Trophoblast cell (in vitro differentiated cells and primary cell): Measurements from ENCODE around the gene EDIL3.

Source experiments
- DNase-seq, 2 donors: peaks; one replicate each; pipeline ENCODE4 v3.0.0-alpha.2; 2016
- H2AFZ ChIP-seq: 2 replicates; pipeline ENCODE4 v1.6.1; 2013; ENCODE audit warnings: low read length, moderate library complexity, mild to moderate bottlenecking; ENCODE audit not compliant: insufficient read depth, poor library complexity
- H2AK5ac ChIP-seq: 2 replicates; pipeline ENCODE4 v1.6.1; 2013; ENCODE audit warnings: mild to moderate bottlenecking, low read length
- H2BK120ac ChIP-seq: 2 replicates; pipeline ENCODE4 v1.6.1; 2013; ENCODE audit warnings: low read length, mild to moderate bottlenecking, moderate library complexity; ENCODE audit not compliant: insufficient read depth, poor library complexity
- H2BK12ac ChIP-seq: 2 replicates; pipeline ENCODE4 v1.6.1; 2013; ENCODE audit warnings: mild to moderate bottlenecking, low read length, moderate library complexity
- H2BK5ac ChIP-seq: 2 replicates; pipeline ENCODE4 v1.6.1; 2013; ENCODE audit warnings: low read length, low read depth, moderate library complexity, mild to moderate bottlenecking; ENCODE audit not compliant: poor library complexity
- H3K14ac ChIP-seq: 2 replicates; pipeline ENCODE4 v1.6.1; 2013; ENCODE audit warnings: mild to moderate bottlenecking, low read length
- H3K18ac ChIP-seq: 2 replicates; pipeline ENCODE4 v1.6.1; 2013; ENCODE audit warnings: mild to moderate bottlenecking, low read length
- H3K23ac ChIP-seq: 2 replicates; pipeline ENCODE4 v1.6.1; 2013; ENCODE audit warnings: low read length
- H3K27ac ChIP-seq: 2 replicates; pipeline ENCODE4 v1.5.1; 2013; ENCODE audit warnings: low read depth, mild to moderate bottlenecking, inconsistent platforms, low read length, moderate library complexity
- H3K27me3 ChIP-seq: 2 replicates; pipeline ENCODE4 v1.6.1; 2013; ENCODE audit warnings: inconsistent platforms, mild to moderate bottlenecking, low read length, moderate library complexity; ENCODE audit not compliant: insufficient read depth
- H3K36me3 ChIP-seq, 2 experiments: 1 replicate in 1 of 2; 2 replicates in 1 of 2; pipeline ENCODE4 v1.6.1; 2013; ENCODE audit warnings: low read length in 2 of 2, mild to moderate bottlenecking in 2 of 2, moderate library complexity in 1 of 2; ENCODE audit not compliant: insufficient read depth in 2 of 2, control insufficient read depth in 1 of 2
- H3K4ac ChIP-seq: 2 replicates; pipeline ENCODE4 v1.6.1; 2013; ENCODE audit warnings: low read depth, mild to moderate bottlenecking, low read length, moderate library complexity
- H3K4me1 ChIP-seq, 2 experiments: 1 replicate in 1 of 2; 2 replicates in 1 of 2; pipeline ENCODE4 v1.6.1; 2013; ENCODE audit warnings: low read length in 2 of 2, mild to moderate bottlenecking in 2 of 2, moderate library complexity in 1 of 2; ENCODE audit not compliant: insufficient read depth in 2 of 2, control insufficient read depth in 1 of 2
- H3K4me2 ChIP-seq: 2 replicates; pipeline ENCODE4 v1.6.1; 2013; ENCODE audit warnings: inconsistent platforms, mild to moderate bottlenecking, low read length, moderate library complexity
- H3K4me3 ChIP-seq: 2 replicates; pipeline ENCODE4 v1.5.1; 2013; ENCODE audit warnings: mild to moderate bottlenecking, low read depth, low read length, inconsistent platforms
- H3K79me1 ChIP-seq: one replicate; pipeline ENCODE4 v1.6.1; 2013; ENCODE audit warnings: low read length
- H3K79me2 ChIP-seq: 2 replicates; pipeline ENCODE4 v1.6.1; 2013; ENCODE audit warnings: low read length, mild to moderate bottlenecking; ENCODE audit not compliant: control insufficient read depth, insufficient read depth, poor library complexity
- H3K9ac ChIP-seq: 2 replicates; pipeline ENCODE4 v1.6.1; 2013; ENCODE audit warnings: mild to moderate bottlenecking, low read length
- H3K9me3 ChIP-seq: 2 replicates; pipeline ENCODE4 v1.6.1; 2013; ENCODE audit warnings: low read depth, mild to moderate bottlenecking, control low read depth, inconsistent platforms, low read length; ENCODE audit not compliant: insufficient read depth
- H4K12ac ChIP-seq: 2 replicates; pipeline ENCODE4 v1.6.1; 2013; ENCODE audit warnings: low read depth, mild to moderate bottlenecking, low read length, moderate library complexity
- H4K8ac ChIP-seq: 2 replicates; pipeline ENCODE4 v1.6.1; 2013; ENCODE audit warnings: low read depth, mild to moderate bottlenecking, low read length, moderate library complexity
- H4K91ac ChIP-seq: one replicate; pipeline ENCODE4 v1.6.1; 2013; ENCODE audit warnings: low read depth, mild to moderate bottlenecking, low read length, moderate library complexity
- WGBS: extraction: QIAGEN DNeasy Blood & Tissue Kit; methylation state at CpG from one replicate; pipeline ENCODE4 v1.1.7; 2013; ENCODE audit warnings: missing lambda C conversion rate; ENCODE audit not compliant: insufficient read length, insufficient coverage; ENCODE audit errors: extremely low coverage; 5-methylcytosine and 5-hydroxymethylcytosine counted together

EDIL3 gene

GRCh38 chr5:84115727-84116126 is 269.0 kb downstream of the EDIL3 start:
- Histone ChIP-seq H4K91ac (no peak overlapping the region), H2AK5ac (no peak overlapping the region), H3K79me1 (no peaks in the 10 kb centered on the region), H2AFZ (no peak overlapping the region), H4K8ac (no peak overlapping the region), H3K79me2 (no peaks in the 10 kb centered on the region), H3K18ac (no peak overlapping the region), H3K23ac (no peak overlapping the region), H3K27ac (no peak overlapping the region), H3K9me3 (no peaks in the 10 kb centered on the region), H2BK12ac (no peak overlapping the region), H2BK5ac (no peak overlapping the region), H3K9ac (no peak overlapping the region), H2BK120ac (no peak overlapping the region), H3K36me3 (no peaks in the 10 kb centered on the region), H3K14ac (no peak overlapping the region), H3K4me1 (peaks cover 0 to 2% of the 10 kb centered on the region in 2 experiments), H3K4me3 (no peak overlapping the region), H3K4me2 (no peak overlapping the region), H3K4ac (no peak overlapping the region), H3K27me3 (no peaks in the 10 kb centered on the region), H4K12ac (no peak overlapping the region)
- DNase-seq, result no peak
- no CpG with 5 or more reads among the region's 1 CpG for WGBS

GRCh38 chr5:84113246-84114105 is 271.2 kb downstream of the EDIL3 start:
- no peak overlapping the region for H2AK5ac ChIP-seq
- no peak overlapping the region for H3K14ac ChIP-seq
- H3K27ac ChIP-seq, result no peak overlapping the region
- no peak overlapping the region for H2BK12ac ChIP-seq
- no peak overlapping the region for H2AFZ ChIP-seq
- no peaks in the 10 kb centered on the region for H3K9me3 ChIP-seq
- no peak overlapping the region for H4K12ac ChIP-seq
- no peak overlapping the region for H2BK5ac ChIP-seq
- H3K4me1 ChIP-seq, result peaks cover 0 to 2% of the 10 kb centered on the region in 2 experiments
- no peak overlapping the region for H3K23ac ChIP-seq
- no peak overlapping the region for H4K8ac ChIP-seq
- no peak overlapping the region for H3K18ac ChIP-seq
- H3K9ac ChIP-seq, result no peak overlapping the region
- H3K79me1 ChIP-seq, result no peaks in the 10 kb centered on the region
- no peak overlapping the region for H3K4me3 ChIP-seq
- H3K4me2 ChIP-seq, result no peak overlapping the region
- H3K36me3 ChIP-seq, result no peaks in the 10 kb centered on the region
- no peaks in the 10 kb centered on the region for H3K79me2 ChIP-seq
- no peak overlapping the region for H4K91ac ChIP-seq
- no peak overlapping the region for H3K4ac ChIP-seq
- H3K27me3 ChIP-seq, result no peaks in the 10 kb centered on the region
- no CpG with 5 or more reads among the region's 6 CpGs for WGBS
- DNase-seq, result no peak
- H2BK120ac ChIP-seq, result no peak overlapping the region

GRCh38 chr5:84092738-84093137 is 291.9 kb downstream of the EDIL3 start:
- H3K9ac ChIP-seq, result no peak overlapping the region
- no peak overlapping the region for H3K14ac ChIP-seq
- WGBS, result no CpG with 5 or more reads among the region's 3 CpGs

GRCh38 chr5:84091127-84091799 is 293.4 kb downstream of the EDIL3 start:
- Histone ChIP-seq H2AK5ac (no peak overlapping the region), H2BK12ac (no peak overlapping the region), H3K4me2 (no peak overlapping the region), H4K8ac (no peak overlapping the region), H3K9ac (no peak overlapping the region), H3K4me1 (no peaks in the 10 kb centered on the region), H3K23ac (no peak overlapping the region), H3K18ac (no peak overlapping the region), H3K79me2 (no peaks in the 10 kb centered on the region), H4K91ac (no peak overlapping the region), H3K14ac (no peak overlapping the region), H2AFZ (no peak overlapping the region), H3K9me3 (peaks cover 2% of the 10 kb centered on the region), H4K12ac (no peak overlapping the region), H2BK5ac (no peak overlapping the region), H3K4me3 (no peak overlapping the region), H3K27ac (no peak overlapping the region), H3K79me1 (no peaks in the 10 kb centered on the region), H3K27me3 (no peaks in the 10 kb centered on the region), H3K4ac (no peak overlapping the region), H3K36me3 (no peaks in the 10 kb centered on the region), H2BK120ac (no peak overlapping the region)
- DNase-seq, result no peak
- WGBS, result no CpG with 5 or more reads among the region's 4 CpGs

More at GRCh38 chr5:84092738-84093137, 291.9 kb downstream of the EDIL3 start:
- H4K8ac ChIP-seq, result no peak overlapping the region
- H4K91ac ChIP-seq, result no peak overlapping the region
- H3K4ac ChIP-seq, result no peak overlapping the region
- no peaks in the 10 kb centered on the region for H3K4me1 ChIP-seq
- no peak overlapping the region for H2BK5ac ChIP-seq
- H3K9me3 ChIP-seq, result peaks cover 2% of the 10 kb centered on the region
- no peak overlapping the region for H2AFZ ChIP-seq
- H3K27me3 ChIP-seq, result no peaks in the 10 kb centered on the region
- no peak overlapping the region for H3K4me2 ChIP-seq
- H3K79me1 ChIP-seq, result no peaks in the 10 kb centered on the region
- no peak overlapping the region for H3K27ac ChIP-seq
- no peak overlapping the region for H2BK120ac ChIP-seq
- DNase-seq, result no peak
- H2AK5ac ChIP-seq, result no peak overlapping the region
- H3K36me3 ChIP-seq, result no peaks in the 10 kb centered on the region
- H4K12ac ChIP-seq, result no peak overlapping the region
- H2BK12ac ChIP-seq, result no peak overlapping the region
- H3K18ac ChIP-seq, result no peak overlapping the region
- no peak overlapping the region for H3K4me3 ChIP-seq
- H3K79me2 ChIP-seq, result no peaks in the 10 kb centered on the region
- no peak overlapping the region for H3K23ac ChIP-seq
